Neuronal stem cell (in vitro differentiated cells): ENCODE measurements around the gene OGA.

Source experiments
- DNase-seq: peaks from one replicate; pipeline ENCODE4 v3.0.0-alpha.2; 2013; ENCODE audit warnings: low spot score
- H2AFZ ChIP-seq: one replicate; pipeline ENCODE4 v1.6.1; 2013; ENCODE audit warnings: mild to moderate bottlenecking, low read length, inconsistent platforms
- H2AK5ac ChIP-seq: 2 replicates; pipeline ENCODE4 v1.6.1; 2013; ENCODE audit warnings: low read depth, mild to moderate bottlenecking, inconsistent platforms, low read length, moderate library complexity, mixed read lengths
- H2BK120ac ChIP-seq: 2 replicates; pipeline ENCODE4 v1.6.1; 2013; ENCODE audit warnings: low read depth, mild to moderate bottlenecking, inconsistent platforms, low read length, moderate library complexity, mixed read lengths
- H2BK12ac ChIP-seq: one replicate; pipeline ENCODE4 v1.6.1; 2013; ENCODE audit warnings: low read length, inconsistent platforms
- H2BK15ac ChIP-seq: 2 replicates; pipeline ENCODE4 v1.6.1; 2013; ENCODE audit warnings: mild to moderate bottlenecking, low read length, inconsistent platforms, mixed read lengths
- H2BK5ac ChIP-seq: one replicate; pipeline ENCODE4 v1.6.1; 2013; ENCODE audit warnings: inconsistent platforms, mild to moderate bottlenecking, low read length, moderate library complexity
- H3K14ac ChIP-seq: one replicate; pipeline ENCODE4 v1.6.1; 2013; ENCODE audit warnings: low read length, inconsistent platforms
- H3K18ac ChIP-seq: 2 replicates; pipeline ENCODE4 v1.6.1; 2013; ENCODE audit warnings: low read length, inconsistent platforms
- H3K23ac ChIP-seq: 2 replicates; pipeline ENCODE4 v1.6.1; 2013; ENCODE audit warnings: low read depth, mild to moderate bottlenecking, mixed read lengths, low read length, inconsistent platforms; ENCODE audit not compliant: poor library complexity
- H3K27ac ChIP-seq: replicated peaks from 3 replicates; pipeline ENCODE4 v1.5.1; 2013; ENCODE audit warnings: low read length, inconsistent platforms
- H3K27me3 ChIP-seq, 3 experiments: 2 replicates each; pipeline ENCODE4 v1.6.1; 2013; ENCODE audit warnings: low read length in 3 of 3, mild to moderate bottlenecking in 2 of 3, inconsistent platforms in 1 of 3, low read depth in 1 of 3, mixed read lengths in 1 of 3, moderate library complexity in 1 of 3; ENCODE audit not compliant: control insufficient read depth in 3 of 3, insufficient read depth in 3 of 3
- H3K36me3 ChIP-seq, 2 donors: replicated peaks in 1 of 2; 2 replicates each; pipeline ENCODE4 v1.6.1; 2013; ENCODE audit warnings: low read length in 2 of 2; ENCODE audit not compliant: control insufficient read depth in 2 of 2, insufficient read depth in 2 of 2
- H3K4ac ChIP-seq: 2 replicates; pipeline ENCODE4 v1.6.1; 2013; ENCODE audit warnings: inconsistent platforms, mild to moderate bottlenecking, low read length, moderate library complexity
- H3K4me1 ChIP-seq, 2 donors: 1 replicate in 1 of 2; 2 replicates in 1 of 2; pipeline ENCODE4 v1.6.1; 2013; ENCODE audit warnings: low read length in 2 of 2, low read depth in 1 of 2; ENCODE audit not compliant: control insufficient read depth in 2 of 2, insufficient read depth in 1 of 2
- H3K4me2 ChIP-seq: one replicate; pipeline ENCODE4 v1.6.1; 2013; ENCODE audit warnings: mild to moderate bottlenecking, low read length, inconsistent platforms; ENCODE audit not compliant: insufficient read depth, poor library complexity, severe bottlenecking
- H3K4me3 ChIP-seq, 2 donors: 2 replicates each; pipeline ENCODE4 v1.5.1; 2013; ENCODE audit warnings: low read length in 2 of 2, mild to moderate bottlenecking in 2 of 2, inconsistent platforms in 1 of 2, moderate library complexity in 1 of 2
- H3K79me1 ChIP-seq: one replicate; pipeline ENCODE4 v1.6.1; 2013; ENCODE audit warnings: low read depth, mild to moderate bottlenecking, inconsistent platforms, low read length, moderate library complexity
- H3K9ac ChIP-seq: one replicate; pipeline ENCODE4 v1.6.1; 2013; ENCODE audit warnings: mild to moderate bottlenecking, low read depth, low read length, inconsistent platforms; ENCODE audit not compliant: poor library complexity
- H3K9me3 ChIP-seq, 2 donors: replicated peaks in 1 of 2; 2 replicates each; pipeline versions ENCODE3 to v1.6.1; 2013; ENCODE audit warnings: low read length in 2 of 2, mild to moderate bottlenecking in 2 of 2, inconsistent platforms in 1 of 2, low read depth in 1 of 2, mixed read lengths in 1 of 2, moderate library complexity in 1 of 2; ENCODE audit not compliant: control insufficient read depth in 2 of 2, insufficient read depth in 1 of 2
- H4K8ac ChIP-seq: one replicate; pipeline ENCODE4 v1.6.1; 2013; ENCODE audit warnings: low read depth, mild to moderate bottlenecking, inconsistent platforms, low read length, moderate library complexity
- H4K91ac ChIP-seq: one replicate; pipeline ENCODE4 v1.6.1; 2013; ENCODE audit warnings: low read length, low read depth, mild to moderate bottlenecking, inconsistent platforms; ENCODE audit not compliant: poor library complexity
- WGBS, 2 donors: extraction: QIAGEN DNeasy Blood & Tissue Kit; methylation state at CpG; one replicate each; pipeline ENCODE4 v1.1.7; 2013; ENCODE audit warnings: missing lambda C conversion rate in 2 of 2, mixed read lengths in 1 of 2; ENCODE audit not compliant: insufficient read length in 2 of 2, insufficient replicate concordance in 1 of 2; ENCODE audit errors: extremely low coverage in 2 of 2; 5-methylcytosine and 5-hydroxymethylcytosine counted together

Gene OGA

DNA sequence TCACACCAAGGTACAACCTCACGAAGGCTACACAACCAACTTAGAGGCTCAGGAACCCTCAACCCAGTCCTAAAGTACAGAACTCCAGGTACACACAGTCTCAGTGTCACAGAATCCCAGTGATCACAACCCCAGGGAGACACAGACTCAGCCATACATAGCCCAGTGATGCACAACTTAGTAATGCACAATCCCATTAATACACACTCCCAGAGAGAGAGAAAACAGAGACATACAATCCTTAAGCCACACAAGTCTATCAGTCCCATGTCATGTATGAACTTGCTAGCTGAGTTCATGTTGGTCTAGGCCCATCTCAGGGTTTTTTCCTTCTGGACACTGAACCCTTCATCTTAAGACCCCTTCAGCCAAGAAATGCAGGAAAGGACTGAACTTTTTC is 20.8 kb upstream of the OGA start:
- WGBS, 2 donors: no CpG with 5 or more reads among the region's 1 CpG
- no peak overlapping the region for H3K18ac ChIP-seq
- H2BK12ac ChIP-seq: no peak overlapping the region
- peak overlapping the region; percentile 13 for H3K27ac ChIP-seq
- H3K23ac ChIP-seq: no peak overlapping the region
- no peak overlapping the region for H3K4ac ChIP-seq
- peaks cover 20% of the 10 kb centered on the region in 2 donors for H3K4me1 ChIP-seq
- no peak overlapping the region for H4K8ac ChIP-seq
- peak overlapping the region; percentile 60 for H3K4me2 ChIP-seq
- H4K91ac ChIP-seq: no peak overlapping the region
- H3K9me3 ChIP-seq: no peaks in the 10 kb centered on the region
- no peaks in the 10 kb centered on the region for H3K79me1 ChIP-seq
- peaks cover 0 to 19% (median 0%) of the 10 kb centered on the region in 3 experiments for H3K27me3 ChIP-seq
- no peak for DNase-seq
- no peak overlapping the region for H3K9ac ChIP-seq
- H2BK15ac ChIP-seq: no peak overlapping the region
- H2BK5ac ChIP-seq: no peak overlapping the region
- no peak overlapping the region for H3K14ac ChIP-seq
- H2AFZ ChIP-seq: no peak overlapping the region
- H2BK120ac ChIP-seq: no peak overlapping the region
- peaks cover 0 to 2% of the 10 kb centered on the region in 2 donors for H3K36me3 ChIP-seq
- peak overlapping the region; percentile 51 to 83 for H3K4me3 ChIP-seq
- no peak overlapping the region for H2AK5ac ChIP-seq

DNA sequence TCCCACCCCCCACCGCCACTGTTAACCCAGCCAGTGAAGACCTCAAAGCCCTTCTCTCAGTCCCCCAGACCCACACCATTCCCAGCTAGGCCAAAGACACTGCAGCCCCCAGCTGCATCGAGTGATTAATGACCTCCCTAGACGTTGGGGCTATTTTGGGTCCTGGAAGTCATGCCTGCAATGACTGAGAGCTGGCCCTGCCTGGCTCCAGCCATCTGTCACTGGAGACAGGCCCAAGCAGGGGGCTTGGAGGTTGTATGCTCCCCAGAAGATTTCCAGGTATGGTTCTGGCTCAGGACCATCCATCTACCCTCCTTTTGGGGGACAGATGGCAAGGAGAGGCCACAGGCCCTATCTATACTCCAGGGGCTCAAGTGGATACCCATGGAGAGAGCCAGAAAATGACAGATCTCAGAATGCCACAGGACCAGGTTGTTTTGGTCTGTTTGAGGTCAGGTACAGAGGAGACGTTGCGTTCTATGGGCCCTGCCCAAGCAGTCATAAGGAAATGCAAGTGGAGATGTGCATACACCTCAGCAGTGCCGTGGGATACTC is 20.2 kb upstream of the OGA start:
- Histone ChIP-seq H3K23ac (no peak overlapping the region), H3K9ac (no peak overlapping the region), H3K4me2 (no peak overlapping the region), H4K8ac (no peak overlapping the region), H3K4ac (no peak overlapping the region), H2BK120ac (no peak overlapping the region), H3K4me1 (peaks cover 19 to 20% of the 10 kb centered on the region in 2 donors), H2BK15ac (no peak overlapping the region), H3K27me3 (peaks cover 0 to 19% (median 0%) of the 10 kb centered on the region in 3 experiments), H2BK5ac (no peak overlapping the region), H2AK5ac (no peak overlapping the region), H3K14ac (no peak overlapping the region), H2BK12ac (no peak overlapping the region), H4K91ac (no peak overlapping the region), H3K4me3 (no peak overlapping the region), H3K9me3 (no peaks in the 10 kb centered on the region), H3K18ac (no peak overlapping the region), H3K36me3 (peaks cover 0 to 2% of the 10 kb centered on the region in 2 donors), H3K27ac (no peak overlapping the region), H3K79me1 (no peaks in the 10 kb centered on the region), H2AFZ (no peak overlapping the region)
- WGBS, 2 donors: no CpG with 5 or more reads among the region's 6 CpGs
- no peak for DNase-seq

- no peaks in the 10 kb centered on the region for H3K9me3 ChIP-seq
- peaks cover 0 to 2% of the 10 kb centered on the region in 2 donors for H3K36me3 ChIP-seq
- no peak overlapping the region for H3K14ac ChIP-seq
- H4K8ac ChIP-seq: no peak overlapping the region
- WGBS, 2 donors: no CpG with 5 or more reads among the region's 2 CpGs
- no peak overlapping the region for H3K18ac ChIP-seq
- no peak overlapping the region for H2BK12ac ChIP-seq
- H3K79me1 ChIP-seq: no peaks in the 10 kb centered on the region
- H3K4me3 ChIP-seq: no peak overlapping the region
- no peak overlapping the region for H2BK120ac ChIP-seq
- H2BK15ac ChIP-seq: no peak overlapping the region
- H3K23ac ChIP-seq: no peak overlapping the region
- H3K27me3 ChIP-seq: peaks cover 0 to 14% (median 0%) of the 10 kb centered on the region in 3 experiments
- H4K91ac ChIP-seq: no peak overlapping the region
- peaks cover 16 to 20% of the 10 kb centered on the region in 2 donors for H3K4me1 ChIP-seq
- no peak overlapping the region for H2BK5ac ChIP-seq
- H3K4ac ChIP-seq: no peak overlapping the region
- no peak overlapping the region for H3K4me2 ChIP-seq
- H2AFZ ChIP-seq: no peak overlapping the region
- no peak overlapping the region for H2AK5ac ChIP-seq
- DNase-seq: no peak
- H3K9ac ChIP-seq: no peak overlapping the region
- H3K27ac ChIP-seq: no peak overlapping the region
Observed at GRCh38 chr10:101837748-101838147, 19.5 kb upstream of the OGA start.

DNA sequence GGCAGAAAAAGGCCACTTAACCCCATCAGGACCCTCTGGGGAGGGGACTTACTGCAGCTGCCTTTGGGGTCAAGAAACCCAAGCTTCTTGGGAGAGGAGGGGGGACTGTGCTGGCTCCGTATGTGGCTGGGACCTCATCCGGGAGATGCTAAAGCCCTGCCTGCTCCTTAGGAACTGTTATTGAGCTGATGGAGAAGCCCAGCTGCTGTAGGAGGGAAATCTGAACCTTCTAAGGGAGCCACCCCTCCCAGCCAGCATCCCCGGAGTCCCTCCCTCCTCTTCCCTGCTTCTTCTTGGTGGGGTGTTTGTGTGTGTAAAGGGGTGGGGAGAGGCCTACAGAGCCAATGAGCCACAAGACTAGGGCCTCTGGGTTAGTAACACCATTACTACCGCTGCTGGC is 17.1 kb upstream of the OGA start:
- no peak overlapping the region for H2BK120ac ChIP-seq

More for the DNA sequence above, 17.1 kb upstream of the OGA start:
- Histone ChIP-seq H3K9ac (no peak overlapping the region), H2AFZ (no peak overlapping the region), H2AK5ac (no peak overlapping the region), H4K8ac (no peak overlapping the region), H3K4me1 (peaks cover 17 to 25% of the 10 kb centered on the region in 2 donors), H3K23ac (no peak overlapping the region), H3K36me3 (peaks cover 0 to 2% of the 10 kb centered on the region in 2 donors), H4K91ac (no peak overlapping the region), H3K79me1 (no peaks in the 10 kb centered on the region), H3K4me3 (no peak overlapping the region), H3K18ac (no peak overlapping the region), H3K4me2 (no peak overlapping the region), H3K4ac (no peak overlapping the region), H3K14ac (no peak overlapping the region), H3K9me3 (no peaks in the 10 kb centered on the region), H3K27ac (no peak overlapping the region), H2BK12ac (no peak overlapping the region), H3K27me3 (no peaks in the 10 kb centered on the region), H2BK5ac (no peak overlapping the region), H2BK15ac (no peak overlapping the region)
- DNase-seq: no peak
- WGBS, 2 donors: no CpG with 5 or more reads among the region's 4 CpGs
